K562 (cell line): Measurements from ENCODE around the gene FUT2. TPM values are rescaled to one million over a fixed set of nuclear protein-coding genes. Genes with fewer than 3 reads are reported as not detected.

Source experiments
- BCOR ChIP-seq: fragments of 450-650 bp; IDR thresholded peaks from 2 replicates; pipeline ENCODE4 v1.6.1; 2016
- CTBP1 ChIP-seq: fragments of 450-650 bp; IDR thresholded peaks from 2 replicates; pipeline ENCODE4 v1.6.1; 2016; ENCODE audit warnings: borderline replicate concordance
- L3MBTL2 ChIP-seq: fragments of 450-650 bp; IDR thresholded peaks from 2 replicates; pipeline ENCODE4 v1.6.1; 2016; ENCODE audit warnings: mild to moderate bottlenecking, moderate library complexity
- POLR2AphosphoS5 ChIP-seq: IDR thresholded peaks from 2 replicates; pipeline ENCODE4 v1.6.1; 2011; ENCODE audit warnings: mild to moderate bottlenecking, low read depth, low read length, moderate library complexity; ENCODE audit not compliant: control insufficient read depth, insufficient read depth
- TBP ChIP-seq: optimal IDR thresholded peaks from 2 replicates; pipeline ENCODE3; 2011; ENCODE audit warnings: low read depth, low read length, improper control_type of control experiment
- U2AF1 ChIP-seq: fragments of 200-400 bp; formaldehyde crosslinking; optimal IDR thresholded peaks from 2 replicates; pipeline ENCODE3; 2017; ENCODE audit warnings: mild to moderate bottlenecking, low read depth, low read length, moderate library complexity
- U2AF2 ChIP-seq: fragments of 200-400 bp; formaldehyde crosslinking; optimal IDR thresholded peaks from 2 replicates; pipeline ENCODE3; 2017; ENCODE audit warnings: low read depth, mild to moderate bottlenecking, low read length
- USF2 ChIP-seq: sonication (generic); formaldehyde crosslinking; IDR thresholded peaks from 2 replicates; pipeline ENCODE4 v1.5.0; 2020; ENCODE audit warnings: missing genetic modification reagents
- ZSCAN29 ChIP-seq: fragments of 450-650 bp; IDR thresholded peaks from 2 replicates; pipeline ENCODE4 v1.6.1; 2017
- polyA plus RNA-seq, 8 experiments: library from polyadenylated mRNA; depleted of rRNA in 4 of 8; stranded (reverse) in 5 of 8; unstranded in 3 of 8; fragments of >200 nt; fragmentation: Nextera tagmentation in 2 of 8; fragmentation: Illumina TruSeq in 1 of 8; extraction: Ambion mirVana in 2 of 8; extraction: Trizol in 1 of 8; gene quantifications; 2 replicates each; pipeline versions ENCODE4 v1.2.1 to v1.2.3, GENCODE V29; 2011 to 2014; ENCODE audit warnings: inconsistent platforms in 1 of 8, missing spikeins in 1 of 8
- total RNA-seq, 7 experiments: library from RNA; depleted of rRNA in 6 of 7; stranded (reverse); fragments of >200 nt in 6 of 7; fragmentation: Illumina TruSeq in 2 of 7; extraction: Trizol in 2 of 7; gene quantifications; 2 replicates each; pipeline versions ENCODE4 v1.2.1 to v1.2.3, GENCODE V29; 2011 to 2021; ENCODE audit warnings: low replicate concordance in 1 of 7
- TF ChIP-seq, protein P1 (sequence below), 2 experiments: fragments of 450-650 bp in 1 of 2; IDR thresholded peaks; 2 replicates each; pipeline ENCODE4 v1.6.1; 2011 to 2017; ENCODE audit warnings: low read depth in 2 of 2, antibody characterized with exemption in 1 of 2, borderline replicate concordance in 1 of 2, low read length in 1 of 2, mild to moderate bottlenecking in 1 of 2, mixed read lengths in 1 of 2; ENCODE audit not compliant: control insufficient read depth in 1 of 2
- TF ChIP-seq, protein P2 (sequence below): IDR thresholded peaks from 2 replicates; pipeline ENCODE4 v1.6.1; 2012; ENCODE audit warnings: low read depth, low read length, improper control_type of control experiment, borderline replicate concordance

FUT2 gene
- total and polyA plus RNA-seq, 9 of the 15 experiments (the other 6 are each of a cell fraction or from before 2014, with no cell fraction given): 0.03 to 0.04 TPM; not detected in 7

GRCh38 chr19:48755084-48755641 is 59.4 kb downstream of the FUT2 start, which contains the start of gene FGF21 (continued):
- no peak for TF ChIP-seq USF2 (CRISPR knock-in tag)
- TF ChIP-seq U2AF1: no peak
- peak; percentile 40; the same call in 1 of the 2 replicates for TF ChIP-seq L3MBTL2
- TF ChIP-seq CTBP1: peak; percentile 92
- TF ChIP-seq, protein P1, sequence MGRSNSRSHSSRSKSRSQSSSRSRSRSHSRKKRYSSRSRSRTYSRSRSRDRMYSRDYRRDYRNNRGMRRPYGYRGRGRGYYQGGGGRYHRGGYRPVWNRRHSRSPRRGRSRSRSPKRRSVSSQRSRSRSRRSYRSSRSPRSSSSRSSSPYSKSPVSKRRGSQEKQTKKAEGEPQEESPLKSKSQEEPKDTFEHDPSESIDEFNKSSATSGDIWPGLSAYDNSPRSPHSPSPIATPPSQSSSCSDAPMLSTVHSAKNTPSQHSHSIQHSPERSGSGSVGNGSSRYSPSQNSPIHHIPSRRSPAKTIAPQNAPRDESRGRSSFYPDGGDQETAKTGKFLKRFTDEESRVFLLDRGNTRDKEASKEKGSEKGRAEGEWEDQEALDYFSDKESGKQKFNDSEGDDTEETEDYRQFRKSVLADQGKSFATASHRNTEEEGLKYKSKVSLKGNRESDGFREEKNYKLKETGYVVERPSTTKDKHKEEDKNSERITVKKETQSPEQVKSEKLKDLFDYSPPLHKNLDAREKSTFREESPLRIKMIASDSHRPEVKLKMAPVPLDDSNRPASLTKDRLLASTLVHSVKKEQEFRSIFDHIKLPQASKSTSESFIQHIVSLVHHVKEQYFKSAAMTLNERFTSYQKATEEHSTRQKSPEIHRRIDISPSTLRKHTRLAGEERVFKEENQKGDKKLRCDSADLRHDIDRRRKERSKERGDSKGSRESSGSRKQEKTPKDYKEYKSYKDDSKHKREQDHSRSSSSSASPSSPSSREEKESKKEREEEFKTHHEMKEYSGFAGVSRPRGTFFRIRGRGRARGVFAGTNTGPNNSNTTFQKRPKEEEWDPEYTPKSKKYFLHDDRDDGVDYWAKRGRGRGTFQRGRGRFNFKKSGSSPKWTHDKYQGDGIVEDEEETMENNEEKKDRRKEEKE (IDR thresholded peaks at IDR 0.05; ENCODE audit: borderline replicate concordance in 1 of 2, control insufficient read depth in 1 of 2, low read depth in 2 of 2, low read length in 1 of 2): no peak
- TF ChIP-seq ZSCAN29: no peak
- no peak for TF ChIP-seq BCOR
- no peak for TF ChIP-seq U2AF2
- TF ChIP-seq, protein P2, sequence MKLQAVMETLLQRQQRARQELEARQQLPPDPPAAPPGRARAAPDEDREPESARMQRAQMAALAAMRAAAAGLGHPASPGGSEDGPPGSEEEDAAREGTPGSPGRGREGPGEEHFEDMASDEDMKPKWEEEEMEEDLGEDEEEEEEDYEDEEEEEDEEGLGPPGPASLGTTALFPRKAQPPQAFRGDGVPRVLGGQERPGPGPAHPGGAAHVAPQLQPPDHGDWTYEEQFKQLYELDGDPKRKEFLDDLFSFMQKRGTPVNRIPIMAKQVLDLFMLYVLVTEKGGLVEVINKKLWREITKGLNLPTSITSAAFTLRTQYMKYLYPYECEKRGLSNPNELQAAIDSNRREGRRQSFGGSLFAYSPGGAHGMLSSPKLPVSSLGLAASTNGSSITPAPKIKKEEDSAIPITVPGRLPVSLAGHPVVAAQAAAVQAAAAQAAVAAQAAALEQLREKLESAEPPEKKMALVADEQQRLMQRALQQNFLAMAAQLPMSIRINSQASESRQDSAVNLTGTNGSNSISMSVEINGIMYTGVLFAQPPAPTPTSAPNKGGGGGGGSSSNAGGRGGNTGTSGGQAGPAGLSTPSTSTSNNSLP: no peak
- no peak for TF ChIP-seq POLR2AphosphoS5
- TF ChIP-seq TBP: no peak
